OCI-LY7 (cell line): ENCODE data around the gene ALDH7A1. TPM values are rescaled to one million over a fixed set of nuclear protein-coding genes. Genes with fewer than 3 reads are reported as not detected.

Experiments used
- BruUV-seq: library from RNA; stranded (reverse); fragments of 400-500 nt; replicated peaks from 2 replicates; lab custom pipeline; 2021; lab: Mats Ljungman, UMichigan
- CTCF ChIA-PET: fragments of 300-600 bp; sonication (Branson Sonifier 250); formaldehyde crosslinking; loops from one replicate; lab custom pipeline; 2022; ENCODE audit warnings: antibody characterized with exemption; ENCODE audit not compliant: unreplicated experiment; lab: Charles Lee
- POLR2A ChIA-PET: fragments of 300-600 bp; sonication (Branson Sonifier 250); formaldehyde crosslinking; loops from one replicate; lab custom pipeline; 2022; ENCODE audit warnings: antibody characterized with exemption; lab: Charles Lee
- DNase-seq: peaks from one replicate; pipeline ENCODE4 v3.0.0-alpha.2; 2015; ENCODE audit warnings: low spot score
- H2AFZ ChIP-seq: fragments of 200-600 bp; sonication (generic), shearing (Covaris generic); 2 replicates; pipeline ENCODE4 v1.6.1; 2014; ENCODE audit warnings: mild to moderate bottlenecking, antibody characterized with exemption, low read length, moderate library complexity
- H3K27ac ChIP-seq: fragments of 200-600 bp; sonication (generic); 2 replicates; pipeline ENCODE4 v1.5.1; 2014; ENCODE audit warnings: mixed run types, low read depth, mild to moderate bottlenecking, moderate library complexity, low read length, inconsistent platforms; ENCODE audit not compliant: poor library complexity, severe bottlenecking
- H3K36me3 ChIP-seq: fragments of 200-600 bp; sonication (generic); 2 replicates; pipeline ENCODE4 v1.6.1; 2014; ENCODE audit warnings: mild to moderate bottlenecking, antibody characterized with exemption, low read length, moderate library complexity, mixed read lengths; ENCODE audit not compliant: insufficient read depth
- H3K4me1 ChIP-seq: fragments of 200-600 bp; sonication (generic); 2 replicates; pipeline ENCODE4 v1.5.1; 2014; ENCODE audit warnings: mild to moderate bottlenecking, low read length; ENCODE audit not compliant: insufficient read depth, poor library complexity, severe bottlenecking
- H3K4me2 ChIP-seq: fragments of 200-600 bp; sonication (generic); 2 replicates; pipeline ENCODE4 v1.6.1; 2014; ENCODE audit warnings: mild to moderate bottlenecking, low read length
- H3K4me3 ChIP-seq: fragments of 200-600 bp; sonication (generic); 2 replicates; pipeline ENCODE4 v1.5.1; 2014; ENCODE audit warnings: mild to moderate bottlenecking, low read depth, low read length; ENCODE audit not compliant: poor library complexity, severe bottlenecking
- H3K79me2 ChIP-seq: fragments of 200-600 bp; sonication (generic); 2 replicates; pipeline ENCODE4 v1.6.1; 2016; ENCODE audit warnings: low read depth, mild to moderate bottlenecking, low read length, moderate library complexity, mixed read lengths; ENCODE audit not compliant: insufficient read depth
- H3K9me2 ChIP-seq: fragments of 200-600 bp; sonication (generic); 2 replicates; pipeline ENCODE4 v1.6.1; 2016; ENCODE audit warnings: mild to moderate bottlenecking, low read length, mixed read lengths; ENCODE audit not compliant: insufficient read depth
- H3K9me3 ChIP-seq: fragments of 200-600 bp; sonication (generic); 2 replicates; pipeline ENCODE4 v1.6.1; 2014; ENCODE audit warnings: mild to moderate bottlenecking, mixed run types, low read length, mixed read lengths
- H4K20me1 ChIP-seq: fragments of 200-600 bp; sonication (generic); 2 replicates; pipeline ENCODE4 v1.6.1; 2014; ENCODE audit warnings: mild to moderate bottlenecking, antibody characterized with exemption, low read length, moderate library complexity, mixed read lengths; ENCODE audit not compliant: insufficient read depth
- EZH2phosphoT487 ChIP-seq: fragments of 200-600 bp; sonication (generic); IDR thresholded peaks from 2 replicates; pipeline ENCODE4 v1.6.1; 2018; ENCODE audit warnings: low read depth, borderline replicate concordance, mild to moderate bottlenecking, mixed run types, antibody characterized with exemption, low read length, moderate library complexity, mixed read lengths
- intact Hi-C: fragments of 100-400 bp; cut with micrococcal nuclease; formaldehyde crosslinking; loops from one replicate; pipeline ENCODE4 v1.10.0; 2022; ENCODE audit not compliant: unreplicated experiment
- total RNA-seq, 2 experiments: library from RNA; depleted of rRNA in 1 of 2; stranded (reverse); fragments of >200 nt in 1 of 2; shearing (Covaris generic) in 1 of 2; gene quantifications; 2 replicates each; pipeline ENCODE4 v1.2.3, GENCODE V29; 2014 to 2022
- TF ChIP-seq, protein P1 (sequence below): fragments of 200-600 bp; sonication (generic); conservative IDR thresholded peaks from 2 replicates; pipeline ENCODE4 v1.5.1; 2014; ENCODE audit warnings: mild to moderate bottlenecking, antibody characterized with exemption, low read length, moderate library complexity, mixed read lengths

Gene ALDH7A1
- total RNA-seq, 2 experiments from 2014 or later: not detected

- CTCF ChIA-PET: no interaction called here
- Histone ChIP-seq H3K36me3 (no peaks in the 10 kb centered on the region), H3K79me2 (no peaks in the 10 kb centered on the region)
Observed at GRCh38 chr5:126488443-126489065, 106.5 kb downstream of the ALDH7A1 start.

DNA sequence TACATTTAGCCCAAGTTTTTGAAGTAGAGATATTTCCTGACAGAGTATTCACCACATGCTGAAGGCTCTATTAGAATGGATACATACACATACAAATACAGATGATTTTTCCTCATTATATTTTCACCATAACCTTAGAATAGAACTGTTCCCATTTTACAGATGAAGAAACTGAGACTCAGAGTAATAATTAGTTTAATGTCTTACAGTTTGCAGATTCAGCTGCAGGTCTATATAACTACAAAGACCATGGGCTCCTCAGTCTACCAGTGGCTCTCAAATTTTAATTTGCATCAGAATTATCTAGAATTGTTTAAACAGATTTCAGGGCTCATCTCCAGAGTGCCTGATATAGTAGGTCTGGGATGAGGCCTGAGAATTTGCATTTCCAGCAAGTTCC lies 107.4 kb downstream of the ALDH7A1 start:
- CTCF ChIA-PET: no interaction called here
- Histone ChIP-seq H3K4me1 (no peaks in the 10 kb centered on the region), H2AFZ (no peak overlapping the region), H3K79me2 (no peaks in the 10 kb centered on the region), H3K36me3 (no peaks in the 10 kb centered on the region), H3K27ac (no peak overlapping the region), H3K4me3 (no peak overlapping the region), H4K20me1 (no peaks in the 10 kb centered on the region), H3K9me2 (no peaks in the 10 kb centered on the region), H3K9me3 (no peaks in the 10 kb centered on the region), H3K4me2 (no peak overlapping the region)
- TF ChIP-seq, protein P1, sequence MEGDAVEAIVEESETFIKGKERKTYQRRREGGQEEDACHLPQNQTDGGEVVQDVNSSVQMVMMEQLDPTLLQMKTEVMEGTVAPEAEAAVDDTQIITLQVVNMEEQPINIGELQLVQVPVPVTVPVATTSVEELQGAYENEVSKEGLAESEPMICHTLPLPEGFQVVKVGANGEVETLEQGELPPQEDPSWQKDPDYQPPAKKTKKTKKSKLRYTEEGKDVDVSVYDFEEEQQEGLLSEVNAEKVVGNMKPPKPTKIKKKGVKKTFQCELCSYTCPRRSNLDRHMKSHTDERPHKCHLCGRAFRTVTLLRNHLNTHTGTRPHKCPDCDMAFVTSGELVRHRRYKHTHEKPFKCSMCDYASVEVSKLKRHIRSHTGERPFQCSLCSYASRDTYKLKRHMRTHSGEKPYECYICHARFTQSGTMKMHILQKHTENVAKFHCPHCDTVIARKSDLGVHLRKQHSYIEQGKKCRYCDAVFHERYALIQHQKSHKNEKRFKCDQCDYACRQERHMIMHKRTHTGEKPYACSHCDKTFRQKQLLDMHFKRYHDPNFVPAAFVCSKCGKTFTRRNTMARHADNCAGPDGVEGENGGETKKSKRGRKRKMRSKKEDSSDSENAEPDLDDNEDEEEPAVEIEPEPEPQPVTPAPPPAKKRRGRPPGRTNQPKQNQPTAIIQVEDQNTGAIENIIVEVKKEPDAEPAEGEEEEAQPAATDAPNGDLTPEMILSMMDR: no peak
- TF ChIP-seq EZH2phosphoT487: no peak
- no peak for DNase-seq
- intact Hi-C loops: no loop called here
- POLR2A ChIA-PET: no interaction called here
- BruUV-seq: no TSS peak

More at GRCh38 chr5:126488443-126489065, 106.5 kb downstream of the ALDH7A1 start:
- Histone ChIP-seq H4K20me1 (no peaks in the 10 kb centered on the region), H3K27ac (no peak overlapping the region), H3K9me3 (no peaks in the 10 kb centered on the region), H3K4me3 (no peak overlapping the region), H3K4me1 (no peaks in the 10 kb centered on the region), H3K4me2 (no peak overlapping the region), H3K9me2 (no peaks in the 10 kb centered on the region), H2AFZ (no peak overlapping the region)
- BruUV-seq: no TSS peak
- POLR2A ChIA-PET: interaction anchor here (0.6 to 0.7 kb wide), 2 partner anchors 29 to 100 kb away, joined by 3 read pairs; no protein-coding TSS in a partner anchor
- intact Hi-C loops: no loop called here
- no peak for DNase-seq
- TF ChIP-seq, protein P1: no peak
- no peak for TF ChIP-seq EZH2phosphoT487

DNA sequence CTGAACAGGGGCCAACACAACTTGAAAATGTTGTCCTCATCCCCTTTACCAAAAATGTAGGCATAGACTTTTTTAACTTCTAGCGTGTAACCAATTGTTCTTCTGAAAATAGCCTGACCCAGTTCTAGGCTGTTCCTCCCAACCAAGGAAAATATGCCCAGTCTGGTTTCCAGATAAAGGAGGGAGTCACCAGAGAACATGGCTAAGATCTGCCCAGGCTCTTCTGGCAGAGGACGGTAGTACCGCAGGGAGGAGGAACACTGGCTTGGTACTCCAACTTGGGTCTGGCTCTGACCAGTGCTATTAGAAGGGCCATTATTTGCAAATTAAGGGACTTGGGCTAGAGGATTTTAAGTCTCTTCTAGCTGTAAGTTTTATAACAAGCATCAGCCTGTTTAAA lies 108.7 kb downstream of the ALDH7A1 start:
- intact Hi-C loops: no loop called here
- no peaks in the 10 kb centered on the region for H3K9me3 ChIP-seq
- no peaks in the 10 kb centered on the region for H4K20me1 ChIP-seq
- no peak overlapping the region for H3K4me2 ChIP-seq
- BruUV-seq: no TSS peak
- no peaks in the 10 kb centered on the region for H3K4me1 ChIP-seq
- no peak for DNase-seq
- no peak overlapping the region for H3K27ac ChIP-seq
- no peak overlapping the region for H3K4me3 ChIP-seq
- no peak for TF ChIP-seq EZH2phosphoT487
- TF ChIP-seq, protein P1: no peak
- no peaks in the 10 kb centered on the region for H3K9me2 ChIP-seq
- CTCF ChIA-PET: no interaction called here
- POLR2A ChIA-PET: no interaction called here
- H2AFZ ChIP-seq: no peak overlapping the region
- no peaks in the 10 kb centered on the region for H3K79me2 ChIP-seq
- H3K36me3 ChIP-seq: no peaks in the 10 kb centered on the region
